HEK293 (cell line): ENCODE data around the gene RACGAP1.

Experiments
- BCL11A ChIP-seq: fragments of 450-650 bp; formaldehyde crosslinking; IDR thresholded peaks from 2 replicates; pipeline ENCODE4 v1.5.1; 2016; ENCODE audit warnings: low read depth, missing biosample characterization, missing genetic modification characterization
- GLIS2 ChIP-seq: fragments of 450-650 bp; formaldehyde crosslinking; IDR thresholded peaks from 2 replicates; pipeline ENCODE4 v1.5.1; 2016; ENCODE audit warnings: missing biosample characterization, missing genetic modification characterization
- HOXA7 ChIP-seq: sonication (generic); formaldehyde crosslinking; IDR thresholded peaks from 2 replicates; pipeline ENCODE4 v1.8.1; 2022; ENCODE audit warnings: missing genetic modification reagents, borderline replicate concordance
- ZNF324 ChIP-seq: fragments of 450-650 bp; formaldehyde crosslinking; IDR thresholded peaks from 2 replicates; pipeline ENCODE4 v1.5.1; 2016; ENCODE audit warnings: missing biosample characterization, missing genetic modification characterization
- ZNF76 ChIP-seq: fragments of 450-650 bp; formaldehyde crosslinking; IDR thresholded peaks from 2 replicates; pipeline ENCODE4; 2016; ENCODE audit warnings: low read depth, missing biosample characterization, missing genetic modification characterization, borderline replicate concordance

DNA sequence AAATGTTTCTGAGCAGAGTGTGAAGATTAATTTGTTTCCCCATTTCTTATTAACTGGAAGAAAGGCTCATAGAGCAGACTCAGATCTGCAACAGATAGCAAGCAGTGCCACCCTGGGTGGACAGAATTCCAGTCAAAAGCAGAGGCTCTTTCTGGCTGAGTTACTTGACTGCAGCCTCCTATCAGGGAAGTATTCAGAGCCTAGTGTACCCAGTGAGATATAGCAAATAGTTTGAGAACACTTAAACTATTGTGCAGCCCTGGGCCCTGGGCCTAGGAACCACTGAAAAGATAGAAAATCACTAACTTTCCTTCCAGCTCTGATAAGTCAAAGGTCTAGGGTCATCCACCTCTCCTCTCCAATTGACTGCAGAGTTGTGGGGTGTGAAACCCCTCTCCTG, 86.0 kb downstream of the RACGAP1 start:
- TF ChIP-seq ZNF324 (tag by site-specific recombination) (no peak), BCL11A (no peak), ZNF76 (tag by site-specific recombination) (no peak), GLIS2 (tag by site-specific recombination) (no peak), HOXA7 (no peak)
